ENCODE results near the gene TCF20. TPM values are rescaled to one million over a fixed set of nuclear protein-coding genes. Genes with fewer than 3 reads are reported as not detected.

The TCF20 gene
- total RNA-seq, 1 donor from 2014 or later, result 38.8 TPM

- no peak for TF ChIP-seq CTCF (IDR thresholded peaks at IDR 0.05)
- Histone ChIP-seq H3K27me3 (ENCODE audit: low read depth) (peaks cover 6% of the 10 kb centered on the region), H3K9me3 (no peaks in the 10 kb centered on the region), H3K4me3 (no peak overlapping the region), H3K36me3 (no peaks in the 10 kb centered on the region), H3K4me1 (no peaks in the 10 kb centered on the region), H3K27ac (no peak overlapping the region)
- no peak for DNase-seq
- no peak for ATAC-seq
- intact Hi-C loops (cut with DNase I), result no loop called here
These were observed 44.9 kb upstream of the TCF20 start for GRCh38 chr22:42315392-42315756.

GRCh38 chr22:42314709-42315391 lies 44.4 kb upstream of the TCF20 start:
- H3K4me3 ChIP-seq, result no peak overlapping the region
- no peaks in the 10 kb centered on the region for H3K9me3 ChIP-seq
- TF ChIP-seq CTCF (IDR thresholded peaks at IDR 0.05), result no peak
- no peaks in the 10 kb centered on the region for H3K4me1 ChIP-seq
- peaks cover 6% of the 10 kb centered on the region for H3K27me3 ChIP-seq (ENCODE audit: low read depth)
- intact Hi-C loops (cut with DNase I), result no loop called here
- no peak overlapping the region for H3K27ac ChIP-seq
- no peaks in the 10 kb centered on the region for H3K36me3 ChIP-seq
- no peak for DNase-seq
- ATAC-seq, result no peak

- Histone ChIP-seq H3K27me3 (ENCODE audit: low read depth) (peaks cover 6% of the 10 kb centered on the region), H3K4me3 (no peak overlapping the region), H3K4me1 (no peaks in the 10 kb centered on the region), H3K36me3 (no peaks in the 10 kb centered on the region), H3K9me3 (no peaks in the 10 kb centered on the region), H3K27ac (no peak overlapping the region)
- intact Hi-C loops (cut with DNase I), result no loop called here
- TF ChIP-seq CTCF (IDR thresholded peaks at IDR 0.05), result peak; percentile 25
- DNase-seq (no peak), ATAC-seq (no peak)
These were observed 43.5 kb upstream of the TCF20 start for GRCh38 chr22:42313804-42314581.

GRCh38 chr22:42313204-42313603 lies 42.8 kb upstream of the TCF20 start:
- no peak overlapping the region for H3K4me3 ChIP-seq
- no peak overlapping the region for H3K27ac ChIP-seq
- H3K36me3 ChIP-seq, result no peaks in the 10 kb centered on the region
- no peaks in the 10 kb centered on the region for H3K4me1 ChIP-seq
- ATAC-seq, result no peak
- H3K9me3 ChIP-seq, result no peaks in the 10 kb centered on the region
- no peak for DNase-seq
- intact Hi-C loops (cut with DNase I), result no loop called here
- no peak for TF ChIP-seq CTCF (IDR thresholded peaks at IDR 0.05)
- peaks cover 6% of the 10 kb centered on the region for H3K27me3 ChIP-seq (ENCODE audit: low read depth)

- Histone ChIP-seq H3K27ac (no peak overlapping the region), H3K4me1 (no peaks in the 10 kb centered on the region), H3K27me3 (ENCODE audit: low read depth) (peaks cover 6% of the 10 kb centered on the region), H3K9me3 (no peaks in the 10 kb centered on the region), H3K36me3 (no peaks in the 10 kb centered on the region), H3K4me3 (no peak overlapping the region)
- intact Hi-C loops (cut with DNase I), result no loop called here
- no peak for ATAC-seq
- TF ChIP-seq CTCF (IDR thresholded peaks at IDR 0.05), result no peak
- no peak for DNase-seq
These were observed 40.0 kb upstream of the TCF20 start for GRCh38 chr22:42310291-42311015.
